Measurements from ENCODE around the gene ATP13A3. TPM values are rescaled to one million over a fixed set of nuclear protein-coding genes. Genes with fewer than 3 reads are reported as not detected.

The ATP13A3 gene
- total RNA-seq, 1 donor from 2014 or later, result 135 TPM

- Mint-ChIP-seq H3K27ac (no peak within 1 kb of the TSS), H3K4me1 (ENCODE audit: low read depth) (peaks cover 6% of the 10 kb centered on the region), H3K9me3 (ENCODE audit: low read depth) (no peaks in the 10 kb centered on the region), H3K27me3 (no peaks in the 10 kb centered on the region), H3K4me3 (ENCODE audit: low read depth) (no peak within 1 kb of the TSS), H3K36me3 (ENCODE audit: insufficient read depth) (peaks cover 1% of the 10 kb centered on the region)
- DNase-seq (ENCODE audit: low spot score, unreplicated experiment), result no peak
- TF ChIP-seq, protein P1, sequence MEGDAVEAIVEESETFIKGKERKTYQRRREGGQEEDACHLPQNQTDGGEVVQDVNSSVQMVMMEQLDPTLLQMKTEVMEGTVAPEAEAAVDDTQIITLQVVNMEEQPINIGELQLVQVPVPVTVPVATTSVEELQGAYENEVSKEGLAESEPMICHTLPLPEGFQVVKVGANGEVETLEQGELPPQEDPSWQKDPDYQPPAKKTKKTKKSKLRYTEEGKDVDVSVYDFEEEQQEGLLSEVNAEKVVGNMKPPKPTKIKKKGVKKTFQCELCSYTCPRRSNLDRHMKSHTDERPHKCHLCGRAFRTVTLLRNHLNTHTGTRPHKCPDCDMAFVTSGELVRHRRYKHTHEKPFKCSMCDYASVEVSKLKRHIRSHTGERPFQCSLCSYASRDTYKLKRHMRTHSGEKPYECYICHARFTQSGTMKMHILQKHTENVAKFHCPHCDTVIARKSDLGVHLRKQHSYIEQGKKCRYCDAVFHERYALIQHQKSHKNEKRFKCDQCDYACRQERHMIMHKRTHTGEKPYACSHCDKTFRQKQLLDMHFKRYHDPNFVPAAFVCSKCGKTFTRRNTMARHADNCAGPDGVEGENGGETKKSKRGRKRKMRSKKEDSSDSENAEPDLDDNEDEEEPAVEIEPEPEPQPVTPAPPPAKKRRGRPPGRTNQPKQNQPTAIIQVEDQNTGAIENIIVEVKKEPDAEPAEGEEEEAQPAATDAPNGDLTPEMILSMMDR (IDR thresholded peaks at IDR 0.05; ENCODE audit: unreplicated experiment), result no peak
Measured at GRCh38 chr3:194399166-194399565, 87.6 kb downstream of the ATP13A3 start, which contains the start of gene GP5. Gene GP5, minus strand, starts transcription at chr3:194399266. Its CDS starts 984 bp downstream, at chr3:194398282.

GRCh38 chr3:194397757-194398312 lies 89.0 kb downstream of the ATP13A3 start:
- DNase-seq (ENCODE audit: low spot score, unreplicated experiment), result no peak
- no peaks in the 10 kb centered on the region for H3K27me3 Mint-ChIP-seq

DNA sequence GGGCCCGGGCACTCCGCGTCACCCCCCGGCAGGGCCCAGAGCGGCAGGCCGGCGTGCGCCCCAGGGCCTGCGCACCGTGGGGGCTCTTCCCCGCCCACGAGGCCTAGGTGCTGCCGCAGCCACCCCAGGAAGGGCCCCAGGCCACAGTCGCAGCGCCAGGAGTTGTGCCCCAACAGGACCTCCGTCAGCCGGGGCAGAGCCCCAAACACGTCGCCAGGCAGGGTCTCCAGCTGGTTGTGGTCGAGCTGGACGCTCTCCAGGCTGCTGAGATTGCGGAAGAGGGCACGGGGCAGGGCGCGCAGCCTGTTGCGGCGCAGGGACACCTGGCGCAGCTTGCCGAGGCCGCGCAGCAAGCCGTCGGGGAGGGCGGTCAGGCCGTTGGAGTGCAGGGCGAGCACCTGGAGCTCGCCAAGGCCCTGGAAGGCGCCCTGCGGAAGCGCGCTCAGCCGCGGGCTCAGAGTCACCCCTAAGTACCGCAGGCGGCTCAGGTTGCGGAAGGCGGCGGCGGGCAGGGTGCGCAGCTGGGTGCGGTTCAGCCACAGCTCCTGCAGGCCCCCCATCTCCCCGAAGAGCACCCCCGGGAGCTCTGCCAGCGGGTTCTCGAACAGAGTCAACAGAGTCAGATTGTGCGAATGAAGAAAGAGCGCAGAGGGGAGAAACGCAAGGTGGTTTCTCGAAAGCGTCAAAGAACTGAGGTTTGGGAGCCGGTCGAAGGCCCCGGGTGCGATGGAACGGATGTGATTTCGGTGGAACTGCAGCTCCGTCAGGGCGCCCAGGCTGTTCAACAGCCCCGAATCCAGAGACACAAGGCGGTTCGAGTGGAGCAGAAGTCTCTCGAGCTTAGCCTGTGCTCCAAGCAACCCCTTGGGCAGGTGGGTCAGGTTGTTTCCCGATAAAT lies 89.7 kb downstream of the ATP13A3 start:
- H3K4me3 Mint-ChIP-seq (ENCODE audit: low read depth), result no peak overlapping the region
- no peaks in the 10 kb centered on the region for H3K27me3 Mint-ChIP-seq
- H3K9me3 Mint-ChIP-seq (ENCODE audit: low read depth), result no peaks in the 10 kb centered on the region
- peaks cover 6% of the 10 kb centered on the region for H3K4me1 Mint-ChIP-seq (ENCODE audit: low read depth)
- H3K36me3 Mint-ChIP-seq (ENCODE audit: insufficient read depth), result peaks cover 1% of the 10 kb centered on the region
- TF ChIP-seq, protein P1 (IDR thresholded peaks at IDR 0.05; ENCODE audit: unreplicated experiment), result no peak
- no peak overlapping the region for H3K27ac Mint-ChIP-seq
- DNase-seq (ENCODE audit: low spot score, unreplicated experiment), result no peak

More at GRCh38 chr3:194397757-194398312, 89.0 kb downstream of the ATP13A3 start:
- Mint-ChIP-seq H3K36me3 (ENCODE audit: insufficient read depth) (peaks cover 1% of the 10 kb centered on the region), H3K4me1 (ENCODE audit: low read depth) (peaks cover 6% of the 10 kb centered on the region), H3K4me3 (ENCODE audit: low read depth) (no peak overlapping the region), H3K9me3 (ENCODE audit: low read depth) (no peaks in the 10 kb centered on the region), H3K27ac (no peak overlapping the region)
- TF ChIP-seq, protein P1 (IDR thresholded peaks at IDR 0.05; ENCODE audit: unreplicated experiment), result no peak

GRCh38 chr3:194396539-194396858 lies 90.3 kb downstream of the ATP13A3 start:
- Mint-ChIP-seq H3K27me3 (no peaks in the 10 kb centered on the region), H3K9me3 (ENCODE audit: low read depth) (no peaks in the 10 kb centered on the region), H3K36me3 (ENCODE audit: insufficient read depth) (peaks cover 1% of the 10 kb centered on the region), H3K4me3 (ENCODE audit: low read depth) (no peak overlapping the region), H3K4me1 (ENCODE audit: low read depth) (peaks cover 6% of the 10 kb centered on the region), H3K27ac (no peak overlapping the region)
- TF ChIP-seq, protein P1 (IDR thresholded peaks at IDR 0.05; ENCODE audit: unreplicated experiment), result no peak
- DNase-seq (ENCODE audit: low spot score, unreplicated experiment), result no peak

DNA sequence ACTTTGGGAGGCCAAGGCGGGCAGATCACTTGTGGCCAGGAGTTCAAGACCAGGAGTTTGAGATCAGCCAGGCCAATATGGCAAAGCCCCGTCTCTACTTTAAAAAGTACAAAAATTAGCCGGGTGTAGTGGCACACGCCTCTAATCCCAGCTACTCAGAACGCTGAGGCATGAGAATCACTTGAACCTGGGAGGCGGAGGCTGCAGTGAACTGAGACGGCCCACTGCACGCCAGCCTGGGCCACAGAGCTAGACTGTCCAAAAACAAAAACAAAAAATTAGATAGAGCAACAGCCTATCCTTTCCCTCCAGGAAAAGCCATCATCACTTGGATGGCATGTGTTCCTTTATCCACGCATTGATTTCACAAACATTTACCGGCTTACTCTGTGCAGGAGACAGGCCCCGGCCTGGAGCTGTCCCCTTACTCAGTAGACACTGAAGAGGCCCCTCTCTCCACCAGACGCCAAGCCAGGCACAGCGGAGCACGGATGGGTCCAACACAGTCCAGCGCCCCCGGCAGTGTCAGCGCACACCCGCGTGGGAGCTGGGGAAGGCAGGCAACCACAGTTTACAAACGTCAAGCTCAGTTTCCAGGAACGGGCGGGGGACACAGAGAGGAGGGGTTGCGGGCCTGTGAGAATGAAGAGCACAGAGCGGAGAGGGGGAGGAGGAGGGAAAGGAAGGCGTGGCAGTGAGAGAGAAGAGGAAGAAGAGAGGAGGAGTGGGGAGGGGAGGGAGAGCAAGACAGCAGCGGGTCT lies 90.8 kb downstream of the ATP13A3 start:
- no peak overlapping the region for H3K27ac Mint-ChIP-seq
- peaks cover 2% of the 10 kb centered on the region for H3K36me3 Mint-ChIP-seq (ENCODE audit: insufficient read depth)
- no peak overlapping the region for H3K4me3 Mint-ChIP-seq (ENCODE audit: low read depth)
- H3K4me1 Mint-ChIP-seq (ENCODE audit: low read depth), result peaks cover 6% of the 10 kb centered on the region
- peaks cover under 1% of the 10 kb centered on the region for H3K27me3 Mint-ChIP-seq
- H3K9me3 Mint-ChIP-seq (ENCODE audit: low read depth), result peaks cover 5% of the 10 kb centered on the region
- DNase-seq (ENCODE audit: low spot score, unreplicated experiment), result no peak
- TF ChIP-seq, protein P1 (IDR thresholded peaks at IDR 0.05; ENCODE audit: unreplicated experiment), result no peak
